H1 (cell line): Measurements from ENCODE around the gene ENTPD5. TPM values are rescaled to one million over a fixed set of nuclear protein-coding genes. Genes with fewer than 3 reads are reported as not detected.

Experiments used
- CTCF ChIA-PET: fragments of 300-600 bp; sonication (Branson Sonifier 250); formaldehyde crosslinking; loops from one replicate; lab custom pipeline; 2021; ENCODE audit not compliant: partially characterized antibody; lab: Charles Lee
- POLR2A ChIA-PET: fragments of 300-600 bp; sonication (Branson Sonifier 250); formaldehyde crosslinking; loops from one replicate; lab custom pipeline; 2021; ENCODE audit warnings: inconsistent platforms; ENCODE audit not compliant: partially characterized antibody; lab: Charles Lee
- DNase-seq, 2 experiments: peaks; one replicate each; pipeline versions ENCODE4 v3.0.0 to v3.0.0-alpha.2; 2010 to 2022; ENCODE audit warnings: low spot score in 2 of 2, low read depth in 1 of 2, mixed read lengths in 1 of 2
- FAIRE-seq: peaks from 2 replicates; lab custom pipeline; 2011; peaks lifted over from hg19 to GRCh38; lab: Jason Lieb, UNC
- H2AFZ ChIP-seq: 2 replicates; pipeline ENCODE4 v1.8.1; 2012; ENCODE audit warnings: low read length, inconsistent platforms
- H2AK5ac ChIP-seq: 2 replicates; pipeline ENCODE4 v1.6.1; 2013; ENCODE audit warnings: low read depth, low read length
- H2BK120ac ChIP-seq: replicated peaks from 2 replicates; pipeline ENCODE3; 2013; ENCODE audit warnings: low read depth, low read length, inconsistent platforms
- H2BK12ac ChIP-seq: 2 replicates; pipeline ENCODE4 v1.6.1; 2013; ENCODE audit warnings: low read depth, low read length
- H2BK15ac ChIP-seq: 2 replicates; pipeline ENCODE4 v1.6.1; 2013; ENCODE audit warnings: low read length
- H2BK20ac ChIP-seq: 2 replicates; pipeline ENCODE4 v1.6.1; 2013; ENCODE audit warnings: low read length
- H2BK5ac ChIP-seq: 2 replicates; pipeline ENCODE4 v1.6.1; 2013; ENCODE audit warnings: low read depth, low read length
- H3K14ac ChIP-seq: 2 replicates; pipeline ENCODE4 v1.6.1; 2013; ENCODE audit warnings: inconsistent platforms; ENCODE audit not compliant: insufficient read length
- H3K18ac ChIP-seq: 2 replicates; pipeline ENCODE4 v1.6.1; 2013; ENCODE audit warnings: low read length; ENCODE audit errors: extremely low read depth
- H3K23ac ChIP-seq: 2 replicates; pipeline ENCODE4 v1.6.1; 2013; ENCODE audit warnings: inconsistent platforms; ENCODE audit not compliant: insufficient read length
- H3K23me2 ChIP-seq: 2 replicates; pipeline ENCODE4 v1.6.1; 2013; ENCODE audit warnings: low read depth, low read length
- H3K27ac ChIP-seq: 2 replicates; pipeline ENCODE4 v1.6.1; 2011; ENCODE audit warnings: low read depth, low read length, inconsistent platforms
- H3K27me3 ChIP-seq, 4 experiments: replicated peaks in 1 of 4; 1 replicate in 1 of 4; 2 replicates in 3 of 4; pipeline versions ENCODE4 v1.6.1 to v1.8.1; 2011 to 2013; ENCODE audit warnings: low read length in 3 of 4, mild to moderate bottlenecking in 3 of 4, inconsistent platforms in 2 of 4, mixed read lengths in 2 of 4, moderate library complexity in 1 of 4; ENCODE audit not compliant: control insufficient read depth in 3 of 4, insufficient read depth in 3 of 4; ENCODE audit errors: extremely low read depth in 1 of 4
- H3K36me3 ChIP-seq, 4 experiments: 2 replicates each; pipeline versions ENCODE4 v1.6.1 to v1.8.1; 2011 to 2013; ENCODE audit warnings: mild to moderate bottlenecking in 4 of 4, low read length in 3 of 4, moderate library complexity in 2 of 4, control low read depth in 1 of 4, inconsistent platforms in 1 of 4; ENCODE audit not compliant: insufficient read depth in 4 of 4, control insufficient read depth in 2 of 4
- H3K4ac ChIP-seq: replicated peaks from 2 replicates; pipeline ENCODE3; 2013; ENCODE audit warnings: low read length, low read depth, mixed read lengths, inconsistent platforms; ENCODE audit not compliant: insufficient read length
- H3K4me1 ChIP-seq, 4 experiments: replicated peaks in 1 of 4; 1 replicate in 1 of 4; 2 replicates in 3 of 4; pipeline versions ENCODE4 v1.6.1 to v1.8.1; 2011 to 2013; ENCODE audit warnings: low read length in 3 of 4, inconsistent platforms in 2 of 4, mixed read lengths in 1 of 4; ENCODE audit not compliant: insufficient read depth in 4 of 4, control insufficient read depth in 3 of 4
- H3K4me2 ChIP-seq, 2 experiments: 2 replicates each; pipeline versions ENCODE4 v1.6.1 to v1.8.1; 2011 to 2013; ENCODE audit warnings: low read depth in 2 of 2, low read length in 2 of 2, control low read depth in 1 of 2, inconsistent platforms in 1 of 2, mild to moderate bottlenecking in 1 of 2; ENCODE audit not compliant: insufficient read depth in 1 of 2
- H3K4me3 ChIP-seq, 4 experiments: fragments of 200-600, 300-600 bp in 1 of 4; sonication (generic), shearing (Covaris generic), sonication (Bioruptor Twin) in 1 of 4; 2 replicates each; pipeline versions ENCODE4 v1.5.1 to v1.8.1; 2011 to 2016; ENCODE audit warnings: low read length in 4 of 4, low read depth in 3 of 4, control low read depth in 2 of 4, inconsistent platforms in 2 of 4, mild to moderate bottlenecking in 2 of 4, mixed read lengths in 1 of 4, moderate library complexity in 1 of 4; ENCODE audit not compliant: insufficient read depth in 2 of 4; ENCODE audit errors: extremely low read depth in 1 of 4
- H3K56ac ChIP-seq: replicated peaks from 2 replicates; pipeline ENCODE3; 2013; ENCODE audit warnings: low read depth, mild to moderate bottlenecking, mixed read lengths, low read length, inconsistent platforms; ENCODE audit not compliant: insufficient read length
- H3K79me1 ChIP-seq: 2 replicates; pipeline ENCODE4 v1.6.1; 2013; ENCODE audit warnings: low read depth, low read length, control low read depth
- H3K79me2 ChIP-seq, 2 experiments: 2 replicates each; pipeline versions ENCODE4 v1.6.1 to v1.8.1; 2012 to 2013; ENCODE audit warnings: low read length in 2 of 2, mild to moderate bottlenecking in 2 of 2, inconsistent platforms in 1 of 2; ENCODE audit not compliant: insufficient read depth in 2 of 2, control insufficient read depth in 1 of 2
- H3K9ac ChIP-seq, 4 experiments: replicated peaks in 1 of 4; 1 replicate in 1 of 4; 2 replicates in 3 of 4; pipeline versions ENCODE4 v1.6.1 to v1.8.1; 2011 to 2013; ENCODE audit warnings: low read depth in 3 of 4, low read length in 3 of 4, control low read depth in 2 of 4, mild to moderate bottlenecking in 2 of 4, moderate library complexity in 2 of 4, inconsistent platforms in 1 of 4; ENCODE audit errors: extremely low read depth in 1 of 4
- H3K9me3 ChIP-seq, 2 experiments: 2 replicates each; pipeline versions ENCODE4 v1.6.1 to v1.8.1; 2012 to 2013; ENCODE audit warnings: mild to moderate bottlenecking in 2 of 2, moderate library complexity in 2 of 2, control low read depth in 1 of 2, inconsistent platforms in 1 of 2, low read depth in 1 of 2, low read length in 1 of 2, mixed read lengths in 1 of 2; ENCODE audit not compliant: insufficient read depth in 2 of 2
- H4K20me1 ChIP-seq, 2 experiments: replicated peaks in 1 of 2; 2 replicates each; pipeline versions ENCODE3 to v1.8.1; 2011 to 2013; ENCODE audit warnings: inconsistent platforms in 2 of 2, low read length in 2 of 2, mild to moderate bottlenecking in 1 of 2; ENCODE audit not compliant: insufficient read depth in 2 of 2, control insufficient read depth in 1 of 2
- H4K5ac ChIP-seq: 2 replicates; pipeline ENCODE4 v1.6.1; 2013; ENCODE audit warnings: low read length, low read depth, mixed read lengths, inconsistent platforms; ENCODE audit not compliant: insufficient read length
- H4K8ac ChIP-seq: 2 replicates; pipeline ENCODE4 v1.8.0; 2013; ENCODE audit warnings: mild to moderate bottlenecking, moderate library complexity, low read length, inconsistent platforms; ENCODE audit not compliant: insufficient read depth; ENCODE audit errors: extremely low read depth
- H4K91ac ChIP-seq: replicated peaks from 2 replicates; pipeline ENCODE3; 2013; ENCODE audit warnings: low read length, mixed read lengths, inconsistent platforms; ENCODE audit not compliant: insufficient read length
- RXRA ChIP-seq: IDR thresholded peaks from 2 replicates; pipeline ENCODE4 v1.6.1; 2011; ENCODE audit warnings: low read depth, mild to moderate bottlenecking, low read length, moderate library complexity; ENCODE audit not compliant: insufficient read depth
- TCF12 ChIP-seq: IDR thresholded peaks from 2 replicates; pipeline ENCODE4 v1.6.1; 2011; ENCODE audit warnings: low read depth, mild to moderate bottlenecking, low read length
- WGBS, 2 experiments: shearing (Covaris generic) in 1 of 2; methylation state at CpG; one replicate each; pipeline versions ENCODE4 v1.1.6 to v1.1.7; 2013 to 2015; ENCODE audit warnings: low lambda C conversion rate in 2 of 2, mixed read lengths in 2 of 2, inconsistent platforms in 1 of 2, low coverage in 1 of 2, missing lambda C conversion rate in 1 of 2; ENCODE audit not compliant: insufficient replicate concordance in 2 of 2, insufficient coverage in 1 of 2, insufficient read length in 1 of 2; ENCODE audit errors: extremely low coverage in 1 of 2, missing lambda C conversion rate in 1 of 2; 5-methylcytosine and 5-hydroxymethylcytosine counted together
- polyA plus RNA-seq, 7 experiments: library from polyadenylated mRNA; depleted of rRNA in 3 of 7; stranded (reverse) in 5 of 7; unstranded in 2 of 7; fragments of >200 nt in 5 of 7; fragments of 200-250 nt in 2 of 7; gene quantifications; 1 replicate in 5 of 7; 2 replicates in 1 of 7; 4 replicates in 1 of 7; pipeline versions ENCODE4 v1.2.1 to v1.2.3, GENCODE V29; 2011 to 2013; ENCODE audit warnings: missing spikeins in 2 of 7, mixed read lengths in 2 of 7
- total RNA-seq: library from RNA; stranded (reverse); fragmentation: NEBNext Ultra II Directional; extraction: Animal tissue kit (Norgen Biotek cat#: 25700); gene quantifications from 2 replicates; pipeline ENCODE4 v1.2.1, GENCODE V29; 2021

ENTPD5 gene
- total and polyA plus RNA-seq, 2 of the 8 experiments (the other 6 are each of a cell fraction or from before 2014, with no cell fraction given), result 5.0 to 6.5 TPM

GRCh38 chr14:73973497-73973896, 45.6 kb downstream of the ENTPD5 start:
- no peak overlapping the region for H3K23ac ChIP-seq
- POLR2A ChIA-PET, result interaction anchor here (1.2 kb wide), 1 partner anchor 14 kb away, joined by 3 read pairs; no protein-coding TSS in a partner anchor
- H2AFZ ChIP-seq, result no peak overlapping the region
- FAIRE-seq (no peak), DNase-seq (no peak)
- H2BK12ac ChIP-seq, result no peak overlapping the region
- H3K56ac ChIP-seq, result no peak overlapping the region
- H3K79me1 ChIP-seq, result no peaks in the 10 kb centered on the region
- no peak overlapping the region for H3K4ac ChIP-seq
- H3K4me1 ChIP-seq, result peaks cover 0 to 2% (median 0%) of the 10 kb centered on the region in 4 experiments; a peak in 1 of 7 replicates
- no peaks in the 10 kb centered on the region for H3K23me2 ChIP-seq
- no peak overlapping the region for H3K14ac ChIP-seq
- no peak overlapping the region for H3K4me2 ChIP-seq
- H2BK15ac ChIP-seq, result no peak overlapping the region
- no peak overlapping the region for H4K91ac ChIP-seq
- no peaks in the 10 kb centered on the region for H3K27me3 ChIP-seq
- H4K20me1 ChIP-seq, result peaks cover 0 to 1% of the 10 kb centered on the region in 2 experiments
- CTCF ChIA-PET, result interaction anchor here (0.6 to 1.0 kb wide), 3 partner anchors 15 to 251 kb away, joined by 3 to 4 read pairs (median 4); no protein-coding TSS in a partner anchor
- no peak overlapping the region for H3K9ac ChIP-seq
- no peak overlapping the region for H2BK5ac ChIP-seq
- H2AK5ac ChIP-seq, result no peak overlapping the region
- H3K9me3 ChIP-seq, result no peaks in the 10 kb centered on the region
- H3K27ac ChIP-seq, result no peak overlapping the region
- no peak for TF ChIP-seq TCF12
- TF ChIP-seq RXRA, result no peak
- WGBS, 2 experiments, result 87% methylated on average over 2 of the region's 2 CpGs; no CpG with 5 or more reads in 1 of the 2 experiments
- peaks cover 0 to 3% (median 0%) of the 10 kb centered on the region in 4 experiments; a peak in 1 of 8 replicates for H3K36me3 ChIP-seq
- no peak overlapping the region for H4K8ac ChIP-seq
- H3K4me3 ChIP-seq, result no peak overlapping the region
- H2BK120ac ChIP-seq, result no peak overlapping the region
- no peak overlapping the region for H4K5ac ChIP-seq
- H2BK20ac ChIP-seq, result no peak overlapping the region
- no peak overlapping the region for H3K18ac ChIP-seq
- no peaks in the 10 kb centered on the region for H3K79me2 ChIP-seq
